Cardiac muscle cell (in vitro differentiated cells and primary cell): Measurements from ENCODE around the gene FBXO27. TPM values are rescaled to one million over a fixed set of nuclear protein-coding genes. Genes with fewer than 3 reads are reported as not detected.
"Not testable (repeated sequence)": the region's sequence is repeated elsewhere in the genome, so short reads cannot be mapped to it uniquely, and the experiment has no call there.

Source experiments
- DNase-seq, 2 donors: peaks; one replicate each; pipeline versions ENCODE4 v3.0.0 to v3.0.0-alpha.2; 2010 to 2017; ENCODE audit warnings: low read depth in 1 of 2, low spot score in 1 of 2
- H3K27ac ChIP-seq: fragments of 200-600 bp; sonication (generic); 2 replicates; pipeline ENCODE4 v1.5.1; 2016
- H3K27me3 ChIP-seq: fragments of 200-600 bp; sonication (generic); 2 replicates; pipeline ENCODE4 v1.6.0; 2016; ENCODE audit warnings: control low read depth
- H3K36me3 ChIP-seq: fragments of 200-600 bp; sonication (generic); 2 replicates; pipeline ENCODE4 v1.5.1; 2016; ENCODE audit warnings: control low read depth
- H3K4me1 ChIP-seq: fragments of 200-600 bp; sonication (generic); 2 replicates; pipeline ENCODE4 v1.8.1; 2017; ENCODE audit warnings: low read depth, mild to moderate bottlenecking, mixed run types
- H3K4me3 ChIP-seq: fragments of 200-600 bp; sonication (generic); 2 replicates; pipeline ENCODE4 v1.5.1; 2016; ENCODE audit warnings: mild to moderate bottlenecking
- H3K9me3 ChIP-seq: fragments of 200-600 bp; sonication (generic); 2 replicates; pipeline ENCODE4 v1.5.1; 2017; ENCODE audit warnings: low read depth, mild to moderate bottlenecking, control low read depth
- CTCF ChIP-seq: IDR thresholded peaks from 2 replicates; pipeline ENCODE4 v1.5.1; 2012; ENCODE audit warnings: low read depth, mild to moderate bottlenecking, low read length
- polyA plus RNA-seq: library from polyadenylated mRNA; unstranded; fragments of >200 nt; fragmentation: Nextera tagmentation; extraction: Ambion mirVana; gene quantifications from 2 replicates; pipeline ENCODE4 v1.2.1, GENCODE V29; 2016
- total RNA-seq: library from RNA; depleted of rRNA; stranded (reverse); fragments of >200 nt; gene quantifications from 2 replicates; pipeline ENCODE4 v1.2.3, GENCODE V29; 2016

FBXO27 gene
- total and polyA plus RNA-seq, 2 experiments from 2014 or later, result 13.4 to 17.8 TPM

- Histone ChIP-seq H3K36me3 (no peaks in the 10 kb centered on the region), H3K4me1 (no peaks in the 10 kb centered on the region), H3K27ac (no peak overlapping the region), H3K9me3 (no peaks in the 10 kb centered on the region), H3K27me3 (no peaks in the 10 kb centered on the region), H3K4me3 (no peak overlapping the region)
- no peak for TF ChIP-seq CTCF
- DNase-seq, result peak in 1 of 2 donors; percentile 27
Measured at GRCh38 chr19:39001041-39001440, 31.3 kb downstream of the FBXO27 start.

GRCh38 chr19:38997576-38997975 lies 34.8 kb downstream of the FBXO27 start:
- not testable (repeated sequence) for H3K36me3 ChIP-seq, DNase-seq, H3K9me3 ChIP-seq, H3K27ac ChIP-seq, H3K4me1 ChIP-seq, H3K4me3 ChIP-seq, H3K27me3 ChIP-seq

GRCh38 chr19:38993271-38993670 lies 39.1 kb downstream of the FBXO27 start:
- Histone ChIP-seq H3K36me3 (no peaks in the 10 kb centered on the region), H3K27ac (no peak overlapping the region), H3K9me3 (no peaks in the 10 kb centered on the region), H3K27me3 (no peaks in the 10 kb centered on the region), H3K4me1 (peaks cover 4% of the 10 kb centered on the region), H3K4me3 (no peak overlapping the region)
- peak in 1 of 2 donors; percentile 68 for DNase-seq
- TF ChIP-seq CTCF, result no peak

- Histone ChIP-seq H3K4me3 (no peak overlapping the region), H3K27me3 (no peaks in the 10 kb centered on the region), H3K4me1 (peaks cover 4% of the 10 kb centered on the region), H3K27ac (no peak overlapping the region), H3K36me3 (no peaks in the 10 kb centered on the region), H3K9me3 (no peaks in the 10 kb centered on the region)
- TF ChIP-seq CTCF, result no peak
- peak in 1 of 2 donors; percentile 25 for DNase-seq
Measured at GRCh38 chr19:38990949-38991697, 41.2 kb downstream of the FBXO27 start.

- not testable (repeated sequence) for DNase-seq, H3K9me3 ChIP-seq, H3K4me1 ChIP-seq, H3K27me3 ChIP-seq, H3K36me3 ChIP-seq, H3K4me3 ChIP-seq
- H3K27ac ChIP-seq, result peak overlapping the region; percentile 91
Measured at GRCh38 chr19:38989614-38990013, 42.7 kb downstream of the FBXO27 start.

- no peak for TF ChIP-seq CTCF
- peaks cover 4% of the 10 kb centered on the region for H3K4me1 ChIP-seq
- DNase-seq, result peak in 1 of 2 donors; percentile 82
Measured at GRCh38 chr19:38989066-38989605, 43.2 kb downstream of the FBXO27 start.

GRCh38 chr19:38988627-38989026 lies 43.7 kb downstream of the FBXO27 start:
- not testable (repeated sequence) for H3K27me3 ChIP-seq, DNase-seq, H3K9me3 ChIP-seq, H3K36me3 ChIP-seq, H3K4me3 ChIP-seq, H3K4me1 ChIP-seq
- H3K27ac ChIP-seq, result peak overlapping the region; percentile 91

More at GRCh38 chr19:38989066-38989605, 43.2 kb downstream of the FBXO27 start:
- Histone ChIP-seq H3K9me3 (no peaks in the 10 kb centered on the region), H3K36me3 (no peaks in the 10 kb centered on the region), H3K4me3 (no peak overlapping the region), H3K27ac (peak overlapping the region; percentile 91), H3K27me3 (no peaks in the 10 kb centered on the region)

- H3K4me1 ChIP-seq, H3K4me3 ChIP-seq: not testable (repeated sequence)
Measured at GRCh38 chr19:38987745-38988144, 44.6 kb downstream of the FBXO27 start.

More at GRCh38 chr19:38987745-38988144, 44.6 kb downstream of the FBXO27 start:
- not testable (repeated sequence) for DNase-seq, H3K36me3 ChIP-seq, H3K27ac ChIP-seq, H3K27me3 ChIP-seq, H3K9me3 ChIP-seq
